HG03521 (cell line): ENCODE data around the gene SENP2.
"Not testable (repeated sequence)": the region's sequence is repeated elsewhere in the genome, so short reads cannot be mapped to it uniquely, and the experiment has no call there.

Experiments used
- ATAC-seq: cut with Tn5 transposase; IDR thresholded peaks from one replicate; pipeline ENCODE4 v1.9.1; 2021; ENCODE audit warnings: mild to moderate bottlenecking, moderate library complexity; ENCODE audit not compliant: unreplicated experiment

SENP2 gene

DNA sequence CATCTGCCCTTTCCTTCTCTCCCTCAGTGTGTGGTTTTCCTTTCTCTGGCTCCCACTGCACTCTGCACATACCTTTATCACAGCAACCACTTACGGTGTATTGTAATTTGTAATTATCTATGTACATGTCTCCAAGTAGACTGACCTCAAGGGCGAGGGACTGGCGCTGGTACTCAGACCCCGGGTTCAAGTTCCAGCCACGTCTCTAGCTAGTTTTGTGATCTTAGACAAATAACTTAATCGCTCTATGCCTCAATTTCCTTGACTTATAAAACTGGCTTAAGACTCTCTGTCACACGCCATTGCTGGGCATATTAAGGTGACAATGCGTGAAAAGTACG, 607 bp upstream of the SENP2 start:
- ATAC-seq, result no peak

DNA sequence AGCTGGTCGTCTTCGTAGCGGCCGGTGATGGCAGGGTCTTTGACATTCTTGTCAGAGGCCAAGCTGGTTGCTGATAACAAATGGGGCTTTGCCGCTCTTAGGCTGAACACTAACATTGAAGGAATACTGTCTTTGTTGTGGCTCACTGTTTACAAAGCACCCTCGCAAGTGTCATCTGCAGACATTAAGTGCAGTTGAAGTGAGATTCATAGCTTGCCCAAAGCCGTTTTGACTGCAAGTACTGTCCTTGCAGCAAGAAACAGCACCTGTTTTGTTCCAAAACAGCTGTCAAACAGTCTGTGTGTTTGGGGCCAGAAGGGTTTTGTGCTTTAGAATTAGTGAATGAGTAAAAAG, 568 bp downstream of the SENP2 start:
- no peak for ATAC-seq

DNA sequence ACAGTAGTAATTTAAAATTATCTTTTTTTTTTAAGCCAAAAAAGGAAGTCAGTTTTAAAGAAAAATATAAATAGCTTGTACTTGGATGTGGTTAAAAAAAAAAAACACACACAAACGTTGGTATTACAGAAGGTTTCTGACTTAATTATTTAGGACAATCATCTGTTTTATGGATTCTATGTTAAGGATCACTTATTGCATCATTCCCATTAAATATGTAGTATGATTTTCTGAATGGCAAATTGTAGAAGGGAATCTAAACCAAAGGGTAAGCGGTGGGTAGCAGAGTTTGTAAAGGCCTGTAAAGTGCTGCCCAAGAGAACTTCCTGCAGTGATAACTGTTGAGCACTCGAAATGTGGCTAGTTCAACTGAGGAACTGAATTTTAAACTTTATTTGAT, 8.0 kb downstream of the SENP2 start:
- no peak for ATAC-seq

DNA sequence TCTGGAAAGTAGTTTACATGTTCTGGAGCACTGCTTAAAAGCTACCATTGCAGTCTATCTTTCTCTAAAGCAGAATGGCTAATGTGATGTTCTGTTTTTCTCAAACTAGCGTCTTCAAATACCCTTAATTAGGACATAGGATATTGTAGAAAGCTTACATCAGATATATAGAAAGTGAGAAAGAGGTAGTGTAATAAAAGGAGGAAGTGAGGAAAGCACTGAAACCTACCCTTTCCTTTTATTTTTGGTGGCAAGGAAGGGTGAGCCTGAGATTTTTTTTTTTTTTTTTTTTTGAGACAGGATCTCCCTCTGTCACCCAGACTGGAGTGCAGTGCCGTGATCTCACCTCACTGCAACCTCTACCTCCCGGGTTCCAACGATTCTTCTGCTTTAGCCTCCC, 9.4 kb downstream of the SENP2 start:
- no peak for ATAC-seq

DNA sequence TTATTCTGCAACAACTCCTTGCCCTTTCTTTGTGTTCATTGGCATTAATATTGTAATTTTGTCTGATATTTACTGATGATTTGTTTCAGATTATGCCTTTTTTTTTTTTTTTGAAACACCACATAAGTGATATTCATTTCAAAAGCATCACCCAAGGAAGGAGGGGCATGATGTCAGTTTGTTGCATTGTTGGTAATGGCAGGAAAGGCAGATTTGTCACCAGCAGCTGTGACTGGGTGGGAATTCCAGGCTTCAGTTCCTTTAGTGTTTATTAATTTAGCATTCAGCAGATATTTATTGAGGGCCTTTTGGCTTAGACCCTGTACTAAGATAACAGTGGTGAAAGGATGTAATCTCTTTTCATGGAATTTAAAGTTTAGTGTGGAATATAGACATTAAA, 19.5 kb downstream of the SENP2 start:
- ATAC-seq, result no peak

DNA sequence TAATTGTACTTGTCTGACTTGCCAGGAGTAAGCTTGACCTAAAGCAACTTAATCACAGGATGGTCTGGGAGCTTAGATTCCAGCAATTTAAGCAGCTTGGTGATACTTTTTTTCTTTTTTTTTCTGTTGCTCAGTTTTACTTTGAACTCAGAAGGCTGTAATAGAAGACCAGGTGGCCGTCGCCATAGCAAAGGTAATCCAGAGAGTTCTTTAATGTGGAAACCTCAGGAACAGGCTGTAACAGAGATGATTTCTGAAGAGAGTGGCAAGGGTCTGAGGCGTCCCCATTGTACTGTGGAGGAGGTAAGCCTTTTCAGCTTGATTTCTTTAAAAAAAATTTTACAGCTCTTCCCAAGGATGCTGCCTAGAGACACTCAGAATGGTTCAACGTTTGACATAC, 20.1 kb downstream of the SENP2 start:
- ATAC-seq, result no peak

DNA sequence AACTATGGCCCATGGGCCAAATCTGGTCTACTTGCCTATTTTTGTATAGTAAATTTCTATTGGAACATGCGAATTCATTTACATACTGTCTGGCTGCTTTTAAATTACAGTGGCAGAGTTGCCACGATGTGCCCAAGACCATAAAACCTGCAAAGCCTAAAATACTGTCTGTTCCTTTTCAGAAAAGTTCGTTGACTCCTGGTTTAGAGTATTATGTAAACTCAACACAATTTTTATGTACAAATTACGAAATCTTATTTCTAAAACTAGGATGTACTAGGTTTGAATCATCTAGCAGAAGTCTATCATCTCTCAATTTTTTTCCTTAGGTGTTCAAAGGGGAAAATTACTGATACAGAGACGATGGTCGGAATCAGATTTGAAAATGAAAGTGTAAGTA, 26.9 kb downstream of the SENP2 start:
- ATAC-seq, result no peak

DNA sequence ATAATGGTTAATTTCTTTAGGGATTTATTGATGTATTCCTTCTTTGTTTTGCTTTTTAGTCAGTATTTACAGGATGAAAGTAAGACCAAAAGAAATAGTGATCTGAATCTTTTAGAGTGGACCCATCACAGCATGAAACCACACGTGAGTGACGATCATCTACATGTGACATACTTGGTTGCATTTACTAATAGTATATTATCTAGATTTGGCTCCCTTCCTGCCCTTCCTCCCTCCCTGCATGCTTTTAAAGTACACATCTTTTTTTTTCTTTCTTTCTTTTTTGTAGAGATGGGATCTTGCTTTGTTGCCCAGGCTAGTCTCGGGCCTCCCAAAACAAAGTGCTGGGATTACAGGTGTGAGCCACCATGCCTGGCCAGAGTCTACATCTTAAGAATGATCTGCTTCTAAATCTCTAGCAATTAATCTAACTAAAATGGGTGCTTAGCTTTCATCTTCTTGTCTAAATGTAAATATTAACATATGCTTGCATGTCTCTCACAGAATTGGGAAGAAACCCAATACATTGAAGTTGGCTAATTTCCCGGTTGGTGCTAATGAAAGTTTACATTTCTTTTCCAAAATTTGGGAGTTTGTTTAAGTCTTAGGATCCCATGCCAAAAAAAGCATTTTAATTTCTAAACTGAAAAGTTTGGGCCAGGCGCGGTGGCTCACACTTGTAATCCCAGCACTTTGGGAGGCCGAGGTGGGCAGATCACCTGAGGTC, 38.0 kb downstream of the SENP2 start:
- no peak for ATAC-seq

DNA sequence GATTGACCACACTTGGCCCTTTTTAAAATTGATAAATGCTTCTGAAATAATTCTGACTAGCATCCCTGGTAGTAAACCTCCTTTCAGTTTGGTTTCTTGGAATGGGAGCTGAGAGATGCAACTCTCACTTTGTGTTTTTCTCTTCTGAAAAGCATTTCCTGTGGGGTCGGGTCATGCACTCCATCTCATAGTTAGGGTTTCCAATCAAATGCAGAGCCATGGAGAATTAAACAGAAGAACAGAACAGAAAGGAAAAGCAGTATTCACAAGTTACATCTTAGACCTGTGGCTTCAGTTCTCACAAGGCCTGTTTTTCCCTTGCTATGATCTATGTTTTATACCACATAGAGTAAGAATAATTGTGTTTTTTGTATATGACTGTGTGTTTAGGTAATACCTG, 39.7 kb downstream of the SENP2 start:
- no peak for ATAC-seq

DNA sequence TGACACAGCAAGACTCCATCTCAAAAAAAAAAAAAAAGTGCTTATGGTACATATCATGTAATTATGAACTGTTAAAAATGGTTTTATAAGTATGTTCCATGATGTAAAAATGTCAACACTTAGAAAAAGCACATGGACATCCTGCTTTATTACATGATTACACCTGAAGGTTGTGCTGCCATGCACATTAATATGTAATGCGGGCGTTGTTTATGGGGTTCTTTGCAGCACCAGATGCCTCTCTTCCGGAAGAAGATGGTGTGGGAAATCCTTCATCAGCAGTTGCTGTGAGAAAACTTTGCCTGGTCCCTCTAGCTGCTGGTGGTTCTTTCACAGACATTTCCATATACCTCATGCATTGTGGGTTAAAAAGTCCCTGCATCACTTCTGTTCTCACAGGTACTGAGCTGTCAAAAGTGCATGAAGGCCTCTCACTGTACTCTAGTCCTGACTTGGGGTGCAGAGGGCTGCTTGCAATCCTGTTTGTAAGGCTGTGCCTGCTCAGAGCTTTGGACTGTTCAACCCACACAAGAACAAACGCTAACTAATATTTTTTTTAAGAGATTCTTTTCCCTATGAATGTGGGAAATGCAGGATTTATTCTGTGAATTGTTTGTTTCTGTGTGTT, 43.6 kb downstream of the SENP2 start:
- no peak for ATAC-seq

DNA sequence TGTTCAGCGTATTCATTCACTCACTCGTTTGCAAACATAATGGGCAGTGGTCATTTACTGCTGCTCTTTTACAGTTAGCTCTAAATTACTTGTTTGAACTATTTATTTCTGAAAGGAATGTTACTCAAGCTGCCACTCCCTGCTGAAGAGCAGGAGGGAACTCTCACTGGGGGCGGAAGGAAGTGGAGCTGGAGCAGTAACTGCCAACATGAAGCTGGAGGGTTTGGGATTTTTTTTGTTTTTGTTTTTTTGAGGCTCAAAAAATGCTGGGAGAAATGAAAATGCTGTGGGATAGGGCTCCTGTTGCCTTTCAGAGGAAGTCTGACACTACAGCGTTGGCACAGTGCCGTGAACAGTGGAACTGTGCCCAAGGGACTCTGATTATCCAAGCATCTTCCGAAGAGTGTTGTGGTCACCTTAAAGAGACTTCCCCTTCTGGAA, 44.1 kb downstream of the SENP2 start:
- no peak for ATAC-seq

DNA sequence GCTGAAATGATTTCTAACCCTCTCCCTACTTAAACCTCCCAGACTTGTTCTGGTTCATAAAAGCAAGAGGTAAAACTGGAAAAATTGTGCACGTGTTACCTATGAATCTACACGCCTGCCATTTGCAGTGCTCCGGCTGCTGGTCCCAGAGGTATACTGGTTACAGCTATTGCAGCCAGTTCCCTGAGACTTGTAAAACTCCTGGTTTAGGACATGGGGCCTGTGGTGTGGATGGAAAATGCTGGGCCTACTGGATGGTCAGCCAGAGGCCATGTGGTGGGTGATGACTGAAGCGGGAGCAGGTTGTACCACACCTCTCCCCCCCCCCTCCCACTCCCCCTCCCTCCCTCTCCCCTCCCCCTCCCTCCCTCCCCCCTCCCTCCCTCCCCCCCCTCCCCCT, 45.0 kb downstream of the SENP2 start:
- no peak for ATAC-seq

DNA sequence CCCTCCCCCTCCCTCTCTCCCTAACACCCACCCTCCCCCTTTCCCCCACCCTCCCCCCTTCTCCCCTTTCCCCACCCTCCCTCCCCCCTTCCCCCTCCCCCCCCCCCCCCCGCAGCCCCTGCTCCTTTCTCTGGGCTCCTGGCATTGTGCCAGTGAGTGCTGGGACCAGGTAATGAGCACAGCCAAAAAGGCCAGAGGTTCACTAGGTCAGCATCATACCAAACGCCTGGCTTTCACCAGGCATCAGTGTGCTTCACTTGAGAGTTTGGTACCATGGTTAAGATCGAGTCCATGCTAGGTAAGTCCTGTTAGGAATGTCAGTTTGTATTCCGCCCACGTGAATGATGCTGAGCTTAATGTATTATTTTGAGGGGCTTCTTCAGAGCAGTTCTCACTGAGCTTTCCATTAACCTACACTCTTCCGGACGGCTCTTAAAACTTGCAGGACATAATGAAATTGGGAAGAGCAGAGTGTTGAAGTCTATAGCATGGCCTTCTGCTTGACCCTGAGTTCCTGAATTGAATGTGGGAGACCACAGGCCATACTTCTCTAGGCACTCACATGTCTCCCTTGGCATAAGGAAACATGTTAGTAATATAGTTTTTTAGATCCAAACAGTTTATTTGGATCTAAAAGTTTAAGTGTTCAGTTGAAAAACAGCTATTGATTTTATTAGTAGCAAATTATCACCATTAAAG, 45.6 kb downstream of the SENP2 start:
- no peak for ATAC-seq

DNA sequence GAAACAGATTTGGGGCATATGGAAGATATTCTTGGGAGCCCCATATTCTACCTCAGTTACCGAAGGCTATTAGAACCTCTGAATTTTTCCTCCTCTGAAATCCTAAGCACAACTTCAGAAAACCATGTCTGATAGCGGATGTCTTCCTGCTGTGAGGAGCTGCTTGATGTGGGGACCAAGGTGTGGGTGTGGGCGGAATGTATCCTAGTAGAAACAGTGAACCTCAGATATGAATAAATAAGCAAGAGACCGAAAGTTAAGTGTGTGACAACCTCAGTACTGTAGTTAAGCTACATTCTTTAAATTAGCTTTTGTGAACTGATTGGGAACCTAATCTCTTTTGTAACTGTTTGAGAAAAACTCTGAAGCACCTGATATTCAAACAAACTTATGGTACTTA, 46.9 kb downstream of the SENP2 start:
- no peak for ATAC-seq

DNA sequence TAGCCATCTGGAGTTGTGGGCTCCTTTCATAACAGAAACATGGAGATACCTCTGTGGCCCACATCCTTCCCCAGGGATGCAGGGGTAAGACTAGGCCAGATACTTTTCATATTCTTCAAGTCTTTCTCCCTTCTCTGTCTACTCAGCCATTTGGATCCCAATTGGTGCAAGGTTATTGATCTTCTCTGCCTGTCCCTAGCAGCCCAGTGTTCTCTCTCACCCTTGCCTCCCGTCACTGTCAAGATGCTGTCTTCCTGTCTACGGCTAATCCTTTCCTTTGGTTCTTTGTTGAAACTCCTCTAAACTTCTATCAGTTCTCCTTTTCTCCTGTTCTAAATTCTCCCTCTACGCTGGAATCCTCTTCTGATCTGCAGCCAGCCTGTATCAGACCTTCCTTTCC, 51.3 kb downstream of the SENP2 start:
- ATAC-seq, result no peak

DNA sequence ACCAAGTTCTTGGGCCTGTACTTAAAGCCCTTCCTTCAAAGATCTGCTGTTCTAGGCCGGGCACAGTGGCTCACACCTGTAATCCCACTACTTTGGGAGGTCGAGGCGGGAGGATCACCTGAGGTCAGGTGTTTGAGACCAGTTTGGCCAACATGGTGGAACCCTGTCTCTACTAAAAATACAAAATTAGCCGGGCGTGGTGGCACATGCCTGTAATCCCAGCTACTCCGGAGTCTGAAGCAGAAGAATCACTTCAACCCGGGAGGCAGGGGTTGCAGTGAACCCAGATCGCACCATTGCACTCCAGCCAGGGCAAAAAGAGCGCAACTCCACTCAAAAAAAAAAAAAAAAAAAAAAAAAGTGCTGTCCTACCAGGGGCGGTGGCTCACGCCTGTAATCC, 52.6 kb downstream of the SENP2 start:
- ATAC-seq, result not testable (repeated sequence)

DNA sequence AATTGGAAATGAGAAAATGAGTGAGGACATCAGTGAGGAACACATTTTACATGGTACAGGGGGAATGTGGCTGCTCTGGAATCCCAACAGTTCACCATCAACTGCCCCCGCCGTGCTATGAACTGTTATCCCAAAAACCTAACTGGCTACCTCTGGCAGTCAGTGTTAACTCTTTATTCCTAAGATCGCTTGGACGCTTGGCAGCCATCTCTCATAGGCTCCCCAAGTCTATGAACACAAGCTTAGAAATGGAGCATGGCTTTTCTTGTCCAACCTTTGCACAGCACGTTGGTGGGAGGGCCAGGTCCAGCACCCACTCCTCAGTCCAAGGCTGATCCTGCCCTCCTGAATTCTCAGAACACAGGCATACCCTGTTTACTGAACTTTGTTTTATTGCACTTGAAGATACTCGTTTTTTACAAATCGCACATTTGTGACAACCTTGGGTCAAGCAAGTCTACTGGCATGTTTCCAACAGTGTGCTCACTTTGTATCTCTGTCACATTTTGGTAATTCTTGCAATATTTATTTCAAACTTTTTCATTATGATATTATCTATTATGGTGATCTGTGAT, 53.6 kb downstream of the SENP2 start:
- no peak for ATAC-seq

DNA sequence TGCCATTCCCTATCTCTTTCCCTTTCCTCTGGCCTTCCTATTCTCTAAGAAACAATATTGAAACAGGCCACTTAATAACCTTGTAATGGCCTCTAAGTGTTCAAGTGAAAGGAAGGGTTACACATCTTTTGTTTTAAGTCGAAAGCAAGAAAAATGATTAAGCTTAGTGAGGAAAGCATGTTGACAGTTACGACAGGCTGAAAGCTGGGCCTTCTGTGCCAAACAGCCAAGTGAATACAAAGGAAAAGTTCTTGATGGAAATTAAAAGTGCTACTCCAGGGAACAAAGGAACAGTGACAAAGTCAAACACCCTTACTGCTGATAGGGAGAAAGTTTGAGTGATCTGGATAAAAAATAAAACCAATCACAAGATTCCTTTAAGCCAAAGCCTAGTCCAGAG, 54.2 kb downstream of the SENP2 start:
- ATAC-seq, result no peak

DNA sequence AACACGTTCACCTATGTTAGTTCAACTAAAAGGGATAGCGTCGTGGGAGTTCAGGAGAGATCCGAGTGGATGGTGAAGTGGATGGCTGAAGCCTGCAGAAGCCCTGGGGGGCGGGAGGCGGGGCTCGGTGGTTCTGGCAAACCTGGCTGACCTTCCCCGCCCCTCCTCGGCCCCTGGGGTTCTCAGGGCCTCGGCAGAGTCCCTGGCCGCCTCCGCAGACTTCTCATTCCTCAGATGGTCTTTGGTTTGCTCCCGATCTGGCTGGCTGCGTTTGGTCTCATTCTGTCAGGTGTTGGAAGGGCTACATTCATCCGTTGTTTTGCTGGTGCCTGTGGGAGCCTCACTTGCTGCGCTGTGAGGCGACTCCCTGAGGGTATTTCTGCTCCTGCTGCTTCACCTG, 59.1 kb downstream of the SENP2 start:
- not testable (repeated sequence) for ATAC-seq

DNA sequence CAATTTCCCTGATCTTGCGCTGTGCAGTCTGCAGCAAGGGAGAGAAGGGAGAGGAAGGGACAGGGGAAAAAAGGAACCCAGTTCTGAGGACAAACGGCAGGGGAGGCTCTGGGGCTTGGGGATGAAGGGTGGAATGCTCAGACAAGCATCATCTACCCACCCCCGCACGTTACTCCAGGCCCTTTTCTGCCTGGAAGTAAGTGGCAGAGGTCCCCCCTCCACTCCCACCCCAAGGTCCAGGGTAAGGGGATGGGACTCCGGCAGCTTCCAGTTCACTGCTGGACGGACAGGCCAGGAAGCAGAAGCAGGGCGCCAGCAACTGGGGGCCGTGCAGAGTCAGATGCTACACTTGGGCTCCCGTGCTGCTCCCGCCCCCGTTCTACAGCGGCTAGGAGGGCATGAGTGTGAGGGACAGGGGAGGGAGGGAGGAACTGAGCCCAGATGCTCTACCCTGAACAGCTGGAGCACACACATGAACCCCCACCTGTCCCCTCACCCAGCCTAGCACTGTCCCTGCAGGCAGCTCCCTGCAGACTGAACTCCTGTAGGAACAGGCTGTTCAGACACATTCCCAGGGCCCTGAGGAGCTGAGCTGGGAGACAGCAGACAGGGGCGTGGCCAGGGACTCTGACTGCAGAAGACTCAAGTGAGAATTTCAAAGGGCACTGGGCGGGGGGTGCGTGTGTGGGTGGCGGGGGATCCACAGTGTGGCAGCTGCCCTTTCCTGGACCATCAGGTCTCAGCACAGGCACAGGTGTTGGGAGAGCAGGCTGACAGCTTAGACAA, 59.7 kb downstream of the SENP2 start:
- ATAC-seq, result no peak

DNA sequence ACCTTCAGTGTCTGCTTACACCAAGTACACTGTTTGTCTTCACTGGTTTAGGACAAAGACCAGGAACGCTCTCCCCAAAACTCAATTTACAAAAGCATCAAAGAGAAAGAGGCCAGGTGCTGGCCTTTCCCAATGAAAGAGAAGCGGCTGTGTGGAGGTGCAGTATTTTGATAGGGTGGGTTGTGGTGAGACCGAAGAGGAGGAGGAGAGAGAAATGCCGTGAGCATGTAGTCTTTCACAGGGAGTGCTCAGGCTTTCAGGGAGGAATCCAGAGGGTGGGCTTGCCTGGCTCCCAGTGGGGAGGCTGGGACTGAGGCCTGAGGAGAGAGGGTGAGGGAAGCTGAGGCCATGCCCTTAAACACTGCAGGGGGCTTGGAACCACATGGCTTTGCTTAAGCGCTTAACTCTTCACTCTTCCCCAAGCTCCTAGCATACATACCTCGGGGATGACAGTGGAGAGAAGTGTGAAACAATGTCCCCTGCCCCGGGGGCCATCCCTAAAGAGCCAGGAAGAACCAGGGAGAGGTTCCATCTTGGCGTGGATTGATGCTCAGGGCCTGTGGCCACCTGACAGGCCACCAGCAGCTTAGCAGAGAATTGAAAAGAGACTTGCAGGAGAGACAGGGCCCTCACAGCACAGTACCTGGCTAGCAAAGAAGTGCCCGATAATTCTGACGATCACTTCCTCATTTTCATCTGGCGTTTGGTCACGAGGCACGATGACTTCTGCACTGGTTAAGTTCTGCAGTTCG, 60.5 kb downstream of the SENP2 start:
- no peak for ATAC-seq
